HG03354 (cell line): ENCODE data around the gene ARSA.

Experiments
- ATAC-seq: cut with Tn5 transposase; IDR thresholded peaks from one replicate; pipeline ENCODE4 v1.9.1; 2021; ENCODE audit warnings: mild to moderate bottlenecking; ENCODE audit not compliant: unreplicated experiment, poor library complexity, severe bottlenecking

Gene ARSA

GRCh38 chr22:50606165-50606945, 21.6 kb downstream of the ARSA start:
- no peak for ATAC-seq

GRCh38 chr22:50605613-50606074, 22.3 kb downstream of the ARSA start:
- ATAC-seq: no peak

- no peak for ATAC-seq
Measured at GRCh38 chr22:50605002-50605612, 22.8 kb downstream of the ARSA start.

- no peak for ATAC-seq
Measured at GRCh38 chr22:50604256-50605001, 23.5 kb downstream of the ARSA start.

- no peak for ATAC-seq
Measured at GRCh38 chr22:50603511-50604255, 24.3 kb downstream of the ARSA start.

GRCh38 chr22:50602338-50602700, 25.6 kb downstream of the ARSA start:
- no peak for ATAC-seq

- ATAC-seq: no peak
Measured at GRCh38 chr22:50601669-50602337, 26.1 kb downstream of the ARSA start.

GRCh38 chr22:50600967-50601668, 26.8 kb downstream of the ARSA start:
- no peak for ATAC-seq

- no peak for ATAC-seq
Measured at GRCh38 chr22:50600538-50600937, 27.4 kb downstream of the ARSA start, which contains the start of gene MAPK8IP2. TSS of gene MAPK8IP2 (plus strand) at chr22:50600793. CDS start at chr22:50600819, 26 bp downstream.

- no peak for ATAC-seq
Measured at GRCh38 chr22:50599816-50600455, 28.0 kb downstream of the ARSA start.

GRCh38 chr22:50597097-50597496, 30.9 kb downstream of the ARSA start:
- ATAC-seq: no peak

- ATAC-seq: no peak
Measured at GRCh38 chr22:50595189-50595588, 32.8 kb downstream of the ARSA start.

- no peak for ATAC-seq
Measured at GRCh38 chr22:50587407-50587806, 40.5 kb downstream of the ARSA start.

- no peak for ATAC-seq
Measured at GRCh38 chr22:50586416-50586815, 41.5 kb downstream of the ARSA start.

GRCh38 chr22:50585781-50586180, 42.2 kb downstream of the ARSA start:
- no peak for ATAC-seq

- no peak for ATAC-seq
Measured at GRCh38 chr22:50585238-50585637, 42.7 kb downstream of the ARSA start.

GRCh38 chr22:50584106-50585096, 43.6 kb downstream of the ARSA start:
- ATAC-seq: no peak
